OCI-LY3 (cell line): Measurements from ENCODE around the gene CCNF.

ENCODE experiments used
- CTCF ChIP-seq: fragments of 200-600, 300-600 bp; sonication (generic); IDR thresholded peaks from 2 replicates; pipeline ENCODE4 v1.5.1; 2014; ENCODE audit warnings: antibody characterized with exemption, low read length, low read depth
- EZH2phosphoT487 ChIP-seq: fragments of 200-600 bp; shearing (Covaris generic); IDR thresholded peaks from 2 replicates; pipeline ENCODE4 v1.6.1; 2018; ENCODE audit warnings: antibody characterized with exemption, mixed run types, low read depth

- TF ChIP-seq CTCF (no peak), EZH2phosphoT487 (no peak)
Measured at GRCh38 chr16:2385190-2385836, 43.9 kb upstream of the CCNF start.
